Urinary bladder (tissue), 4 donors: ENCODE data around the gene ARHGDIB. TPM values are rescaled to one million over a fixed set of nuclear protein-coding genes. Genes with fewer than 3 reads are reported as not detected.
A peak's percentile ranks its signal among the peaks of the same experiment; 100 is the strongest.

ENCODE experiments used
- DNase-seq: peaks from one replicate; pipeline ENCODE4 v3.0.0-alpha.2; 2015; ENCODE audit errors: extremely low spot score
- H3K27ac ChIP-seq: one replicate; pipeline ENCODE4 v1.5.1; 2013; ENCODE audit warnings: low read depth, mild to moderate bottlenecking, moderate library complexity
- H3K36me3 ChIP-seq: one replicate; pipeline ENCODE4 v1.6.1; 2013; ENCODE audit warnings: mild to moderate bottlenecking, moderate library complexity; ENCODE audit not compliant: insufficient read depth
- H3K4me1 ChIP-seq: one replicate; pipeline ENCODE4 v1.6.1; 2013; ENCODE audit warnings: mild to moderate bottlenecking, moderate library complexity; ENCODE audit not compliant: insufficient read depth
- H3K4me3 ChIP-seq: one replicate; pipeline ENCODE4 v1.5.1; 2013; ENCODE audit warnings: low read depth, low read length
- whole genome bisulfite sequencing: extraction: QIAGEN DNeasy Blood & Tissue Kit; methylation state at CpG from one replicate; pipeline ENCODE4 v1.1.7; 2013; 5-methylcytosine and 5-hydroxymethylcytosine counted together
- polyA plus RNA-seq: library from polyadenylated mRNA; stranded (reverse); fragments of 200-250 nt; gene quantifications from one replicate; pipeline ENCODE4 v1.2.3, GENCODE V29; 2013
- total RNA-seq: library from RNA; depleted of rRNA; stranded (reverse); fragments of >200 nt; gene quantifications from one replicate; pipeline ENCODE4 v1.2.3, GENCODE V29; 2014
- donor health status: healthy with polysubstance abuse.
- donor health status: healthy.

The ARHGDIB gene
- total and polyA plus RNA-seq, 2 donors: 56.6 to 127 TPM

DNA sequence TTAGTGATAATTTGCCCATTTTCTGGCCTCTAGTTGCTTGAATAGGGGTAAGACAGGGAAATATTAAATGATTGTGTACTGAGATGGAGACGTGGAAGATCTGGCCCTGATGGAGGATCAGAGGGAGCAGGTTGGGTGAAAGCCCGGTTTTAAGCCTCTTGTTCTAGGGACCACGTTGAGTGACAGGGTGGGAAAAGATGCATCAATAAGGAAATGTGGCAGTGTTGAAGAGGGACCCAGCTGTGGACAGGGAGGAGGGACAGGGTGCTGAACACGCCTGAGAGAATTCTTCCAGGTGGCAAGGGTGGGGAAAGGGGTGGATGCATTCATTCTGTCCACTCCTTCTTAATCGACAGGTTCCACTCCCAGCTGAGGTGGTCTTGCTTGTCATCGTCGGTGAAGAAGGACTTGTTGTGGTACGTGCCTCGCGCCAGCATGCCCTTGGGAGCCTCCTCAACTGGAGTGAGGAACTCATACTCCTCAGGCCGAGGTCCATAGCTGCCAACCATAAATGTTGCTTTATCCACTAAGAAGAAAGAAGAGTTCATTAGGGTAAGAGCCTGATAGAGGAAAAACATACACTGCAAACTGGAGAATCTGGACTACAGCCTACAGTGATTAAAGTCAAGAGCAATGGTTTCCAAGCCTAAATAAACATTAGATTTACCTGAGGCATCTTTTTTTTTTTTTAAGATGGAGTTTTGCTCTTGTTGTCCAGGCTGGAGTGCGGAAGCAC, 19.0 kb downstream of the ARHGDIB start:
- Histone ChIP-seq H3K4me1 (no peaks in the 10 kb centered on the region), H3K4me3 (no peak overlapping the region), H3K27ac (no peak overlapping the region), H3K36me3 (peaks cover 4% of the 10 kb centered on the region)
- no peak for DNase-seq
- WGBS: 87% methylated on average over 12 of the region's 12 CpGs

DNA sequence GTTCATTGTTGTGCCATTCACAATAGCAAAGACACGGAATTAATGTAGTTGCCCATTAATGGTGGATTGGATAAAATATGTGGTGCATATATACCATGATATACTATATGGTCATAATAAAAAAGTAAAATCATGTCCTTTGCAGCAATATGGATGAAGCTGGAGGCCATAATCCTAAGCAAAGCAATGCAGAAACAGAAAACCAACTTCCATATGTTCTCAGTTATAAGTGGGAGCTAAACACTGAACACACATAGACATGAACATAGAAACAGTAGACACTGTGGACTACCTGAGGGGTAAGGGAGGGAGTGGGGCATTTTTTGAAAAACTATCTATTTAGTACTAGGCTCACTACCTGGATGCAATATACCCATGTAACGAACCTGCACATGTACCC, 20.0 kb downstream of the ARHGDIB start:
- Histone ChIP-seq H3K36me3 (peaks cover 4% of the 10 kb centered on the region), H3K4me1 (no peaks in the 10 kb centered on the region), H3K4me3 (no peak overlapping the region), H3K27ac (no peak overlapping the region)
- DNase-seq: no peak
- 96% methylated on average over 2 of the region's 2 CpGs for WGBS

DNA sequence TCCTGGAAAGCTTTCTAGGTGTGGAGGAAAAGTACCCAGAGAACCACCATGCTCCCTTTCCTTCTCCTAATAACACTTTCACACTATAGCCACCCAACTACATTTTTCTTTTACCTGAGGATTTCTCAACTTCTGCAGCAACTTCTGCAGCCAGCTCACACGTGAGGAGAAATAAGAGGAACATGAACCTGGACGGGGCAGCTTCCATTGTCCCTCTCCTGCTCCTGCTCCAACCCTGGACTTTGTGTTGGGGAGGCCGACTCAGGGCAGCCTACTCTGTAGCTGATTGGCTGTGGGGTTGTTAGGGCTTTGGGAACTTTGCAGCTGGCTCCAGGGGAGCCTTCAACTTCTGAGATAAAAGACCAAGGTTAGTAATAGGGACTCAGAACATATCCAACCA, 23.1 kb downstream of the ARHGDIB start, which contains the start of gene ERP27:
Gene ERP27 (minus strand): TSS at position 237 of the 400 bp plus-strand sequence. CDS start 29 bp downstream, at position 208.
- H3K4me3 ChIP-seq: no peak within 1 kb of the TSS
- DNase-seq: no peak
- H3K27ac ChIP-seq: no peak within 1 kb of the TSS
- H3K4me1 ChIP-seq: peaks cover 2% of the 10 kb centered on the region
- WGBS: 94% methylated on average over 3 of the region's 3 CpGs
- peaks cover 4% of the 10 kb centered on the region for H3K36me3 ChIP-seq

DNA sequence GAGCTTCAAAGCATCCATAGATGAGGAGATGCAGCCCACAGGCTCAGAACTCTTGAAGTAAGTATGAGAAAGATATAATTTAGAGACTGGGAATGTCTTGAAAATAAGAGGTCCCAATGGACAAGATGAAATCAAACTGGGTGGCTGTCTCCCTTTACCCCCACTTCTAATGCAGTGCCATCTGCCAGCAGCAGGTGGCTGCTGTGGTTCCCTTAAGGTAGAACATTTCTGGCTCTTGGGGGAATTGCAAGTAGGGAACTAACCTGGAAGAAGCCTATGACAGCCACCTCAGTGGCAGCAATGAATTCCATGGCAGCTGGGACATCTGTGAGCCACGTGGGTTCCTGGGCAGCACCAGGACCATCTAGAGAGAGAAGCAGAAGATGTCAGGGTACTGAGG, 23.7 kb downstream of the ARHGDIB start:
- H3K4me3 ChIP-seq: no peak overlapping the region
- H3K27ac ChIP-seq: no peak overlapping the region
- 85% methylated on average over 1 of the region's 1 CpG for WGBS
- DNase-seq: no peak
- peaks cover 2% of the 10 kb centered on the region for H3K4me1 ChIP-seq
- peaks cover 4% of the 10 kb centered on the region for H3K36me3 ChIP-seq

DNA sequence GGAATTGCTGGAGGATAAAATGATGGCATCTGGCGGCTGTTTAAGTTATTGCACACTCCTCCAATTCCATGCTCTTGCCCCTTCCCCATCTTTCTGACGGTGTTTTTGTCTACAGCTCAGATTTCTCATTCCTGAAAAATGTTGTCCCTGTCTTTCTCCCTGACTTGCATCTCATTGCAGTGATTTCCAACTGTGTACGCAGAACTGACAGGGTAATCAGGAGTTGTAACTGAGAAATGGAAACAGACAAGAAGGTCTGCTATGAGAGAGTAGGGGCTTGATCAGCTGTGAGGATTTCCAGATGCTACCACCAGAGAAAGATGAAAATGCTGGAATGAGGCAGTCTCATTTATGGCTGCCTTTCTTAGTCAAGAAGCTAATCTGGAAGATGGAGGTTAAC, 24.4 kb downstream of the ARHGDIB start:
- no peak for DNase-seq
- WGBS: 87% methylated on average over 3 of the region's 3 CpGs
- Histone ChIP-seq H3K4me1 (peaks cover 2% of the 10 kb centered on the region), H3K36me3 (peaks cover 4% of the 10 kb centered on the region), H3K27ac (no peak overlapping the region), H3K4me3 (no peak overlapping the region)

DNA sequence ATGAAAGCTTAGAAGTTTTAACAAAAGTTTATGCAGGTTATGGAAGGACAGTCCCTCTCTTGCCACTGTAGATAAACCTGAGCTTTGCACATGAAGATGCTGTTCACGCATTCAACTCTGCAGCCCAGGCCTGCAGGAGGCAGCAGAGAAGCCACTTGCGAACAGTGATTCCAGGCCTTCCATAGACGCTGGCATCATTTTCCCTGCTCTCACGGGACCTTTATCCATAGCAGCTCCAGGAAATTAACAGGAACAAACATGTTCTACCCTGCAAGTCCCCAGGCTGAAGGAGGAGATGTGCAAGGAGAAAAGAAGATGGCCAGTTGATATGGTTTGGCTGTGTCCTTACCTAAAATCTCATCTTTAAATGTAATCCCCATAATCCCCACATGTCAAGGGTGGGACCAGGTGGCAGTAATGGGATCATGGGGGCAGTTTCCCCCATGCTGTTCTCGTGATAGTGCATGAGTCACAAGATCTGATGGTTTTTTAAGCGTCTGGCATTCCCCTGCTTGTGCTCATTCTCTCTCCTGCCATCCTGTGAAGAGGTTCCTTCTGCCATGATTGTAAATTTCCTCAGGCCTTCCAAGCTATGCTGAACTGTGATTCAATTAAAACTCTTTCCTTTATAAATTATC, 25.1 kb downstream of the ARHGDIB start:
- Histone ChIP-seq H3K27ac (no peak overlapping the region), H3K4me1 (peaks cover 2% of the 10 kb centered on the region), H3K4me3 (no peak overlapping the region), H3K36me3 (no peaks in the 10 kb centered on the region)
- WGBS: 88% methylated on average over 6 of the region's 6 CpGs
- no peak for DNase-seq

DNA sequence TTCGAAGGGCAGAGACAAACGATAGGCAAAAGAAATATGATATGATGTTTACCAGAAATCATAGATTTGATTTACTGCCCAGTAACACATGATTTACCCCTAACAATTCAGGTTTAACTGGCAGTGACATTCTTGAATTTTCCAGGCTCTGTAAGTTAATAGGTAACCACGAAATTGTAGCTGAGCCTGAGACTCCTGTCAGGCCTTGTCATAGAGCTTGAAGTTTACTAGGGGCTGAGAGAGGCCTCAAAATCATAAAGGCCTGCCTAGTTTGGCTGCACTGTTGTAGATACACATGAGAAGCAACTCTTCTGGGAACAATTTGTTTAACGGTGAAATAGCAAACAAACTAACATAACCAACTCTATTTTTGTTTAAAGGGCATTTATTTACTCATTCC, 26.4 kb downstream of the ARHGDIB start:
- peak overlapping the region; percentile 29 for H3K27ac ChIP-seq
- no peaks in the 10 kb centered on the region for H3K36me3 ChIP-seq
- H3K4me3 ChIP-seq: no peak overlapping the region
- WGBS: 52% methylated on average over 4 of the region's 4 CpGs
- H3K4me1 ChIP-seq: peaks cover 2% of the 10 kb centered on the region
- no peak for DNase-seq

DNA sequence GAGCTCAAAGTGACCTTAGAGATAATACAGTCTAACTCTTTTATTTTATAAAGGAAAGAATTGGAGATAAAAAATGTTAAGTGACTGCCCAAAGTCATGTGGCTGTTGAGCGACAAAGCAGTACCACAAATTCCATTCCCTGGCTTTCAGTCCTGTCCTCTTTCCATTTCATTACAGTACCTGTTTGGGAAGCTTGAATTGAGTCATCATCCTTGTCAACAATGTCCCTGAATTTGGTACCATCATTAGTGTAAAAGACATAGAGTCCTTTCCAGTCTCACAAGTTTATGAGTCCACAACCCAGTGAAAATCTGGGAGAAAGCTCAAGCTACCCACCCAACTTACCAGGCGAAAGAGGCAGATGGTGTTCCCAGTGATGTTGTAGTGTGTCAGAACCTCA, 26.9 kb downstream of the ARHGDIB start:
- WGBS: 96% methylated on average over 2 of the region's 2 CpGs
- peak overlapping the region; percentile 29 for H3K27ac ChIP-seq
- no peak overlapping the region for H3K4me3 ChIP-seq
- H3K4me1 ChIP-seq: peaks cover 2% of the 10 kb centered on the region
- H3K36me3 ChIP-seq: no peaks in the 10 kb centered on the region
- no peak for DNase-seq

DNA sequence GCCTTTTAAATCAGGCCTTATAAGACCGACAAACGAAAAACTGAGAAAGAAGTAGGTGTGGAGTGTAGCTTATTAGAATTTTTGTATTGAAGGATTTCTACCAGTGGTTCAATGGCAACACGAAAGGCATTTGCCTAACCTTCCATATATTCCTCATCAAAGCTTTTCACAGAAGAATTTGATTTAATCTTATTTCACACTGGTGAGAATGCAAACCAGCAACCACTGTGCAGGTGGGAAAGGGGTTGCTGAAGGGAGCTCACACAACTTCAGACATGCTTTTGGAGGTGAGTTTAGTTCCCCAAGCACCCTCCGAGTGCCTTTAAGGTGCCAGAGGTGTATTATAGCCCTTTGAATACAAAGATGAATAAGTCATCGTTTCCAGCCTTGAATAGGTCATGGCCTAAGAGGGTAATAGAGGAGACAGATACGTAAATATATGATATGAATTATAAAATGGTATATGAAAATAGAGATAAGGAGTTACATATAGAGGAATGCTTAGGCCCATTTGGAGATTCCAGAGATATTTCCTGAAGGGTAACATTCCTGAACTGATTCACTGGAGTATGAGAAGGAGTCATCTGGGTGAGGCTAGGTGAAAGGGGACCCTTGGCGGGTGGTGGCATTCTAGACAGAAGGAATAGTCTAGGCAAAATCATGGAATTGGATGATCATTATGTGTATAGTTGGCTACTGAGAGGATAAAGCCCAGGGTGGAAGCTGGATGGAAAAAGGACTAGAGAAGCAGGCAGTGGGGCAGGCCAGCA, 29.4 kb downstream of the ARHGDIB start:
- 90% methylated on average over 7 of the region's 7 CpGs for WGBS
- Histone ChIP-seq H3K36me3 (no peaks in the 10 kb centered on the region), H3K4me1 (peaks cover 2% of the 10 kb centered on the region), H3K27ac (no peak overlapping the region), H3K4me3 (no peak overlapping the region)
- no peak for DNase-seq

DNA sequence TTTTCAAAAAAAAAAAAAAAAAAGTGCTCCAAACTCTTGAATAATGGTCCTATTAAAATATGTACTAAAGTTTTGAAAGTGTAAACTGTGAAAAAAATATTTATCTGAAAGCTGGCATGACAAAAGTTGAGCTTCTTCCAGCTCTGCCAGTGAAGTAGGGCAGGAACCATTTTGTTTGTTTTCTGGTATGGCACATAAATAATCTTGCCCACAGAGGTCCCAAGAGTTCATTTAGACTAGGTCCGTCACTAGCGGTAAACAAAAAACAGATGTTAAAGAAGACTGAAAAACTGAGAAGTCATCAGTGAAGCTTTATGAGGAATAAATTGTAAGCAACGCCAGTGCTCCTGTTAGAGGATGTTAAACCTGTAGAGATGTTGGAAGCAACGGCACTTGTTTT, 30.0 kb downstream of the ARHGDIB start:
- no peak overlapping the region for H3K27ac ChIP-seq
- H3K4me1 ChIP-seq: peaks cover 2% of the 10 kb centered on the region
- no peaks in the 10 kb centered on the region for H3K36me3 ChIP-seq
- WGBS: 65% methylated on average over 4 of the region's 4 CpGs
- no peak overlapping the region for H3K4me3 ChIP-seq
- no peak for DNase-seq

DNA sequence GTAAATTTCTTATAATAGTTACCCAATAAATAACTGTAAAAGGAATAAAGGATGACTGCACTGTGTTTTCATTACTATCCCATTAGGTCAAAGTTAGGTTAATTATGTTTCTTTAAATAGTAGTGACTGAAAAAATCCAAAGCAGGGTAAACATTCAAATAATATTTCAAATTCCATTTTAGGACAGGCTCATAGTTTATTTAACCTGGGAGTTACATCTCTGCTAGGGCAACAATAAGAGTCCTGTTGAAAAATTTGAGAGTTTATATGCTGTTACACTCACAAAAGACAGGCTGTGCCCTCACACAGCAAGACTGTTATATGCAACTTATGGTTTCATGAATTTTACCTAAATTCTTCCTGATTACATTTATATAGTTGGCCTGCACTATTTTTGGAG, 31.1 kb downstream of the ARHGDIB start:
- H3K4me1 ChIP-seq: no peaks in the 10 kb centered on the region
- no peaks in the 10 kb centered on the region for H3K36me3 ChIP-seq
- no peak overlapping the region for H3K27ac ChIP-seq
- no peak for DNase-seq
- no peak overlapping the region for H3K4me3 ChIP-seq

DNA sequence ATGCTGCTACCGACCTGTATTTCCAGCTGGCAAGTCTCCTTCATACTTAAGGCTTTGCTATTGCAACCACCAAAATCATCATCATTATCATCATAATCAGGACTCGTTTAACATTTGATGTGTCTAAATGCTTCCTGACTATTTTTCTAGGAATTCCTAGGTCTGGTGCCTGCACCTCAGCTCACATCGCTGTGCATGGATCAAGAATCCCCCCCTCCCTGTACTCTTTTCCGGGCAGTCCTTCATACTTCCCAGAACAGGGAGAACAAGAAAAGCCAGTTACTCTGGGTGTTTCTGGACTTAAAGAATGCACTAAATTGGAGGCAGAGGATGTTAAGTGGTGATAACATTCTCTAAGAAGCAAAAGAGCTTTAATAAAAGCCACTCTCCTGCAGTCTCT, 32.5 kb downstream of the ARHGDIB start:
- Histone ChIP-seq H3K4me1 (no peaks in the 10 kb centered on the region), H3K36me3 (no peaks in the 10 kb centered on the region), H3K27ac (no peak overlapping the region), H3K4me3 (no peak overlapping the region)
- DNase-seq: peak; percentile 89
- 16% methylated on average over 4 of the region's 4 CpGs for WGBS

DNA sequence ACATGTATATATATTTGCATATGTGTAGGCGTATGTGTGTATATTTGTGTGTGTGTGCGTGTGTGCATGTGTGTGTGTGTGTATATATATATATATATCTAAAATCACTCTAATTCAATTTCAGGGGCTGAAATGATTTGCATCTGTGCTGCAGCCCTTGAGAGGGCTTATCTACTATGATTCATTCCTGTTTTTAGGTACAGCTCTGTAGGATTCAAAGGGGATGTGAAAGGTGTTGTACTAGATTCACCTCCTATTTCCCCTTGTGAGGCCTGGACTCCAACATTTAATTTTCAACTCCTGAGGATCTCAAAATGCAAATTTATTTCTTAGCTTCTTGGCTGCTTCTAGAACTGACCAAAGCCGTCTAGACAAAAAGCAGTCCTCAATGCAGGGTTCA, 34.1 kb downstream of the ARHGDIB start:
- H3K4me3 ChIP-seq: no peak overlapping the region
- no peaks in the 10 kb centered on the region for H3K36me3 ChIP-seq
- H3K4me1 ChIP-seq: no peaks in the 10 kb centered on the region
- 86% methylated on average over 3 of the region's 3 CpGs for WGBS
- DNase-seq: no peak
- H3K27ac ChIP-seq: no peak overlapping the region

DNA sequence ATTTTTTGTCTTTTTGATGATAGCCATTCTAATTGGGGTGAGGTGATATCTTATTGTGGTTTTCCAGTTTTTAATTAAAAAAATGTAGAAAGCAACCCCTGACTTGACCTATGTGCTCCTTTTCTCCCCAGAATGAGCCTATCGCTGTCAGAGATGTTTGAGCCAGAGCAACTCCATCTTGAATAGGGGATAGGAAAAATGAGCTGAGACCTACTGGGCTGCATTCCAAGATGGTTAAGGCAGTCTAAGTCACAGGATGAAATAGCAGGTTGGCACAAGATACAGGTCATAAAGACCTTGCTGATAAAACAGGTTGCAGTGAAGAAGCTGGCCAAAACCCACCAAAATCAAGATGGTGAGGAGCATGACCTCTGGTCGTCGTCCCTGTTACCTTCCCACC, 36.9 kb downstream of the ARHGDIB start:
- DNase-seq: no peak
- Histone ChIP-seq H3K4me1 (no peaks in the 10 kb centered on the region), H3K4me3 (no peak overlapping the region), H3K36me3 (no peaks in the 10 kb centered on the region), H3K27ac (no peak overlapping the region)
- 87% methylated on average over 3 of the region's 3 CpGs for WGBS
